Gastroesophageal sphincter (tissue), 4 donors: ENCODE measurements around the gene ARHGAP5. TPM values are rescaled to one million over a fixed set of nuclear protein-coding genes. Genes with fewer than 3 reads are reported as not detected.

Experiments
- ATAC-seq: fragments of 150-250 bp; one replicate; pipeline ENCODE4 v1.9.1; 2016; ENCODE audit warnings: mild to moderate bottlenecking, moderate library complexity
- H3K27ac ChIP-seq, 4 donors: fragments of 200-600 bp; sonication (generic) in 3 of 4; 1 replicate in 3 of 4; 2 replicates in 1 of 4; pipeline ENCODE4 v1.5.1; 2016 to 2019
- H3K27me3 ChIP-seq: fragments of 200-600 bp; sonication (generic); one replicate; pipeline ENCODE4 v1.5.1; 2019
- H3K36me3 ChIP-seq, 2 donors: fragments of 200-600 bp; sonication (generic); one replicate each; pipeline ENCODE4 v1.5.1; 2019; ENCODE audit warnings: control low read depth in 1 of 2
- H3K4me1 ChIP-seq, 3 donors: fragments of 200-600 bp; sonication (generic); 1 replicate in 2 of 3; 2 replicates in 1 of 3; pipeline ENCODE4 v1.5.1; 2016 to 2019; ENCODE audit warnings: control low read depth in 2 of 3
- H3K4me3 ChIP-seq, 2 donors: fragments of 200-600 bp; sonication (generic); one replicate each; pipeline ENCODE4 v1.5.1; 2019; ENCODE audit warnings: mild to moderate bottlenecking in 1 of 2, moderate library complexity in 1 of 2
- H3K9me3 ChIP-seq, 3 donors: fragments of 200-600 bp; sonication (generic); one replicate each; pipeline ENCODE4 v1.5.1; 2017 to 2019; ENCODE audit warnings: control low read depth in 2 of 3
- EP300 ChIP-seq: sonication (generic); formaldehyde crosslinking; IDR thresholded peaks from one replicate; pipeline ENCODE4 v1.6.1; 2017; ENCODE audit warnings: antibody characterized with exemption, mild to moderate bottlenecking
- POLR2A ChIP-seq, 2 donors: fragments of 450-650 bp; IDR thresholded peaks; one replicate each; pipeline ENCODE4 v1.6.1; 2017; ENCODE audit warnings: antibody characterized with exemption in 2 of 2, mild to moderate bottlenecking in 2 of 2, moderate library complexity in 1 of 2
- POLR2AphosphoS5 ChIP-seq: sonication (generic); formaldehyde crosslinking; IDR thresholded peaks from one replicate; pipeline ENCODE4 v1.6.1; 2017; ENCODE audit warnings: antibody characterized with exemption
- WGBS, 2 donors: methylation state at CpG; one replicate each; pipeline ENCODE4 v1.1.5; 2018; ENCODE audit warnings: low coverage in 1 of 2; 5-methylcytosine and 5-hydroxymethylcytosine counted together
- total RNA-seq, 4 donors: library from RNA; depleted of rRNA; stranded (reverse); fragments of >200 nt; gene quantifications; one replicate each; pipeline ENCODE4 v1.1.0, GENCODE V29; 2016
- TF ChIP-seq, protein P1 (sequence below), 4 experiments: fragments of 200-600 bp in 2 of 4; fragments of 450-650 bp in 2 of 4; sonication (generic) in 1 of 4; IDR thresholded peaks; one replicate each; pipeline ENCODE4 v1.5.1; 2017 to 2019; ENCODE audit warnings: antibody characterized with exemption in 4 of 4, mild to moderate bottlenecking in 2 of 4, moderate library complexity in 2 of 4

The ARHGAP5 gene
- total RNA-seq, 4 donors from 2014 or later: 196 to 265 (median 239) TPM

DNA sequence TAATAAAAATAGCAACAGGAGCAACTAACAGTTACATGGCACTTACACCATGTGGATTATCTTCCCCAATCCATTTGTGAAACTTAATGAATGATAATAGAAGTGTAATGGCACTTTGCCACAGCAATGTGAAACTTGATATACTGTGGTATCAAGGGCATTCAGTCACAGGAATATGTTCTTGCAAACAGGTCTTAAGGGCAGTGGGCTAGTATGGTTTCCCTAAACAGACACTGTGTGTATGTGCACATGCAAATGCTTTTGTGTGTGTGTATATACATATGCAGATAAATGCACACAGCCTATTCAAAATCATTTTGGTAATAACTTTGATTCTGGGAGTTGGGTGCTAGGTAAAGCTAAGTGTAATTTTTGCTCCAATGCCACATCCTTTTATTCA is 26.2 kb upstream of the ARHGAP5 start:
- Histone ChIP-seq H3K4me3 (no peak overlapping the region), H3K27ac (no peak overlapping the region), H3K4me1 (no peaks in the 10 kb centered on the region), H3K9me3 (no peaks in the 10 kb centered on the region), H3K27me3 (no peaks in the 10 kb centered on the region), H3K36me3 (no peaks in the 10 kb centered on the region)
- TF ChIP-seq POLR2AphosphoS5 (no peak), EP300 (no peak), POLR2A (IDR thresholded peaks at IDR 0.05) (no peak)
- TF ChIP-seq, protein P1, sequence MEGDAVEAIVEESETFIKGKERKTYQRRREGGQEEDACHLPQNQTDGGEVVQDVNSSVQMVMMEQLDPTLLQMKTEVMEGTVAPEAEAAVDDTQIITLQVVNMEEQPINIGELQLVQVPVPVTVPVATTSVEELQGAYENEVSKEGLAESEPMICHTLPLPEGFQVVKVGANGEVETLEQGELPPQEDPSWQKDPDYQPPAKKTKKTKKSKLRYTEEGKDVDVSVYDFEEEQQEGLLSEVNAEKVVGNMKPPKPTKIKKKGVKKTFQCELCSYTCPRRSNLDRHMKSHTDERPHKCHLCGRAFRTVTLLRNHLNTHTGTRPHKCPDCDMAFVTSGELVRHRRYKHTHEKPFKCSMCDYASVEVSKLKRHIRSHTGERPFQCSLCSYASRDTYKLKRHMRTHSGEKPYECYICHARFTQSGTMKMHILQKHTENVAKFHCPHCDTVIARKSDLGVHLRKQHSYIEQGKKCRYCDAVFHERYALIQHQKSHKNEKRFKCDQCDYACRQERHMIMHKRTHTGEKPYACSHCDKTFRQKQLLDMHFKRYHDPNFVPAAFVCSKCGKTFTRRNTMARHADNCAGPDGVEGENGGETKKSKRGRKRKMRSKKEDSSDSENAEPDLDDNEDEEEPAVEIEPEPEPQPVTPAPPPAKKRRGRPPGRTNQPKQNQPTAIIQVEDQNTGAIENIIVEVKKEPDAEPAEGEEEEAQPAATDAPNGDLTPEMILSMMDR (IDR thresholded peaks at IDR 0.05): no peak
- ATAC-seq: no peak

DNA sequence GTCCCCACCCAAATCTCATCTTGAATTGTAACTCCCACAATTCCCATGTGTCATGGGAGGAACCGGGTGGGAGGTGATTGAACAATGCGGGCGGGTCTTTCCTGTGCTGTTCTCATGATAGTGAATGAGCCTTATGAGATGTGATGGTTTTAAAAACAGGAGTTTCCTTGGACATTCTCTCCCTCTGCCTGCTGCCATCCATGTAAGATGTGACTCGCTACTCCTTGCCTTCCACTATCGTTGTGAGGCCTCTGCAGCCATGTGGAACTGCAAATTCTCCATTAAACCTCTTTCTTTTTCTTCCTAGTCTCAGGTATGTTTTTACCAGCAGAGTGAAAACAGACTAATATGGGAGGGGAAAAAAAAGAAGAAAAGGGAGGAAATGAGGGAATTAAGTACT is 22.6 kb upstream of the ARHGAP5 start:
- H3K4me3 ChIP-seq: no peak overlapping the region
- 83 to 88% methylated on average over 3 to 5 of the region's 5 CpGs for WGBS, 2 donors
- H3K36me3 ChIP-seq: no peaks in the 10 kb centered on the region
- H3K27ac ChIP-seq: no peak overlapping the region
- no peaks in the 10 kb centered on the region for H3K27me3 ChIP-seq
- no peak for TF ChIP-seq POLR2AphosphoS5
- no peak for TF ChIP-seq POLR2A (IDR thresholded peaks at IDR 0.05)
- TF ChIP-seq, protein P1 (IDR thresholded peaks at IDR 0.05): no peak
- TF ChIP-seq EP300: no peak
- H3K9me3 ChIP-seq: no peaks in the 10 kb centered on the region
- H3K4me1 ChIP-seq: no peaks in the 10 kb centered on the region
- ATAC-seq: no peak

DNA sequence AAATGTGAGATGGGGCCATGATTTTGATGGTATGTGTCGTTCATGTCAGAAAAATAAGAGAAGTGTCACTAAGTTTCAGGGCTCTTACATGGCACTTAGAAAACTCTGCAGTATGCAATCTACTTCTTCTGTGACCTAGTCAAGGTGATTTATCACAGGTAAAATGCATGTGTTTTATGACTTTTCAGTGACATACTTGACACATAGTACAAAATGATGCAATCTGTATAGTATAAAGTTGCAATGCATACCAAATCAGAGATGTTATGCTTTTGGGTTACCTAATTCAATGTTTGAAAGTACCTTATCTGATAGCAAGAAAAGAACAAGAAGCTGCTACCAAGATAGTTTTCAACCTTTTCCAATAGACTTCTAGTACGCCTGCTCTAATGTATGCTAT is 21.9 kb upstream of the ARHGAP5 start:
- 47 to 100% methylated on average over 2 of the region's 2 CpGs for WGBS, 2 donors

DNA sequence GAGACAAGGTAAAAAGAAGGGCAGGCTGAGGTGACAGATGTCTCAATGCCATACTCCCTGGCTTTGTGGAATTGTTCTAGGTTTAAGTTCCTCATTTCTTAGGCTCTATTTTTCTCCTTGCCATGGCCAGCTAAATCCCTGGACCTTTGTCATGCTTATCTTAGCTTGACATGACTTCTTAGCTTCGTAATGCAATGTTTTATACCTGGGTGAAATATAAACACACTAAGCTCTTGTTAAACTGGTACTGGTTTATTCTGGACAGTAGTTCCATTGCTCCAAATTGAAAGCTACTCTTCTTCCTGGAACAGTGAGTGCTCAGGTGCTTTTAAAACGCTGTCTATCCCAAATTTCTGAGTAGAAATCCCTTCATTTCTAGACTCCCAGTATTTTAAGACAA is 17.4 kb upstream of the ARHGAP5 start:
- Histone ChIP-seq H3K9me3 (no peaks in the 10 kb centered on the region), H3K36me3 (no peaks in the 10 kb centered on the region), H3K4me3 (no peak overlapping the region), H3K4me1 (no peaks in the 10 kb centered on the region), H3K27me3 (no peaks in the 10 kb centered on the region), H3K27ac (no peak overlapping the region)
- WGBS, 2 donors: 42 to 77% methylated on average over 2 of the region's 2 CpGs
- TF ChIP-seq EP300 (no peak), POLR2AphosphoS5 (no peak), POLR2A (IDR thresholded peaks at IDR 0.05) (no peak)
- TF ChIP-seq, protein P1 (IDR thresholded peaks at IDR 0.05): no peak
- no peak for ATAC-seq

More for the DNA sequence above, 21.9 kb upstream of the ARHGAP5 start:
- no peaks in the 10 kb centered on the region for H3K36me3 ChIP-seq
- no peaks in the 10 kb centered on the region for H3K27me3 ChIP-seq
- H3K4me3 ChIP-seq: no peak overlapping the region
- H3K4me1 ChIP-seq: no peaks in the 10 kb centered on the region
- H3K9me3 ChIP-seq: no peaks in the 10 kb centered on the region
- TF ChIP-seq POLR2AphosphoS5 (no peak), POLR2A (IDR thresholded peaks at IDR 0.05) (no peak), EP300 (no peak)
- TF ChIP-seq, protein P1 (IDR thresholded peaks at IDR 0.05): no peak
- no peak overlapping the region for H3K27ac ChIP-seq
- ATAC-seq: no peak

DNA sequence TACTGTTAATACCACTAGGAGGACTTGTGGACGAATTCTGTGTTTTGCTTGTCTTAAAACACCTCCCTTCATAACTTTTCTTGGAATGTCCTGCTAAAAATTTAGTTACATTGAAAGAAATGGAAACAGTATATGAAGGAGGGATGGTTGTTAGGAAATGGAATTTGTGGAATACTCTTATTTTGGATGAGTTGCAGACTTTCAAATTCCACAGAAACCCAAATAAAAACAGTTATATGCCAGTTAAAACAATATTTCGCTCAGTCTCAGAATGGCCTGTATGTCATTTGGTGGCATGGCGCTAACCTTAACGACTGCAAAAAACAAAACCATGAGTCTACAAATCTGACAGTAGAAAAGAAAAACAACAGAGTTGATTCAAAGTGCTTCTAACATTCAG is 12.2 kb upstream of the ARHGAP5 start:
- no peaks in the 10 kb centered on the region for H3K36me3 ChIP-seq
- H3K9me3 ChIP-seq: no peaks in the 10 kb centered on the region
- no peaks in the 10 kb centered on the region for H3K4me1 ChIP-seq
- TF ChIP-seq POLR2AphosphoS5 (no peak), POLR2A (IDR thresholded peaks at IDR 0.05) (no peak), EP300 (no peak)
- TF ChIP-seq, protein P1 (IDR thresholded peaks at IDR 0.05): no peak
- no peak overlapping the region for H3K27ac ChIP-seq
- no peak for ATAC-seq
- no peak overlapping the region for H3K4me3 ChIP-seq
- 82 to 90% methylated on average over 2 to 4 of the region's 4 CpGs for WGBS, 2 donors
- no peaks in the 10 kb centered on the region for H3K27me3 ChIP-seq
